WTC11 (cell line): ENCODE measurements around the gene TBC1D19. TPM values are rescaled to one million over a fixed set of nuclear protein-coding genes. Genes with fewer than 3 reads are reported as not detected.

Experiments
- ATAC-seq: fragments of 200-7000 bp; cut with Tn5 transposase; 2 replicates; pipeline ENCODE4 v1.10.0; 2021; ENCODE audit warnings: mild to moderate bottlenecking, moderate library complexity
- CTCF ChIA-PET: fragments of 300-600 bp; sonication (Branson Sonifier 250); formaldehyde crosslinking; loops from one replicate; lab custom pipeline; 2021; ENCODE audit warnings: antibody characterized with exemption; lab: Charles Lee
- POLR2A ChIA-PET: fragments of 350-600 bp; sonication (Branson Sonifier 250); formaldehyde crosslinking; loops from one replicate; lab custom pipeline; 2021; ENCODE audit warnings: antibody characterized with exemption; lab: Charles Lee
- DNase-seq: peaks from one replicate; pipeline ENCODE4 v3.0.0; 2021; ENCODE audit warnings: low spot score
- H3K27ac Mint-ChIP-seq: 2 replicates; pipeline ENCODE4 v1.8.0; 2021; ENCODE audit warnings: mixed read lengths
- H3K27me3 Mint-ChIP-seq: 2 replicates; pipeline ENCODE4 v1.8.0; 2021; ENCODE audit warnings: low read depth, mild to moderate bottlenecking, moderate library complexity, mixed read lengths
- H3K36me3 Mint-ChIP-seq: 2 replicates; pipeline ENCODE4 v1.8.0; 2021; ENCODE audit warnings: mixed read lengths
- H3K4me1 Mint-ChIP-seq: 2 replicates; pipeline ENCODE4 v1.8.0; 2022; ENCODE audit warnings: mixed read lengths
- H3K4me3 Mint-ChIP-seq: 2 replicates; pipeline ENCODE4 v1.8.0; 2021; ENCODE audit warnings: mild to moderate bottlenecking, moderate library complexity, mixed read lengths
- H3K9me3 Mint-ChIP-seq: 2 replicates; pipeline ENCODE4 v1.8.0; 2021; ENCODE audit warnings: mixed read lengths
- AFF4 ChIP-seq: sonication (generic); formaldehyde crosslinking; IDR thresholded peaks from 2 replicates; pipeline ENCODE4 v1.8.1; 2023; ENCODE audit warnings: mild to moderate bottlenecking, missing genetic modification reagents, borderline replicate concordance
- CREM ChIP-seq: sonication (generic); formaldehyde crosslinking; IDR thresholded peaks from 2 replicates; pipeline ENCODE4 v1.8.1; 2022; ENCODE audit warnings: mild to moderate bottlenecking, missing genetic modification reagents, moderate library complexity
- ELF4 ChIP-seq: sonication (generic); formaldehyde crosslinking; IDR thresholded peaks from 2 replicates; pipeline ENCODE4 v1.8.1; 2022; ENCODE audit warnings: low read depth, mild to moderate bottlenecking, moderate library complexity, missing genetic modification reagents
- ETV6 ChIP-seq: sonication (generic); formaldehyde crosslinking; IDR thresholded peaks from 2 replicates; pipeline ENCODE4 v1.8.1; 2022; ENCODE audit warnings: mild to moderate bottlenecking, missing genetic modification reagents
- GABPB1 ChIP-seq: sonication (generic); formaldehyde crosslinking; IDR thresholded peaks from 2 replicates; pipeline ENCODE4 v1.8.1; 2023; ENCODE audit warnings: mild to moderate bottlenecking, missing genetic modification reagents
- HMGA2 ChIP-seq: fragments of 250-450 bp; sonication (Bioruptor Pico); IDR thresholded peaks from 2 replicates; pipeline ENCODE4 v1.4.0; 2021; ENCODE audit warnings: mild to moderate bottlenecking, moderate library complexity
- KAT7 ChIP-seq: sonication (generic); formaldehyde crosslinking; IDR thresholded peaks from 2 replicates; pipeline ENCODE4 v1.8.1; 2023; ENCODE audit warnings: missing genetic modification reagents, mild to moderate bottlenecking, borderline replicate concordance
- OVOL2 ChIP-seq: fragments of 250-450 bp; sonication (Bioruptor Pico); IDR thresholded peaks from 2 replicates; pipeline ENCODE4 v1.9.0; 2021; ENCODE audit warnings: mild to moderate bottlenecking, borderline replicate concordance
- SMAD3 ChIP-seq: sonication (generic); formaldehyde crosslinking; IDR thresholded peaks from 2 replicates; pipeline ENCODE4 v1.8.0; 2022; ENCODE audit warnings: missing genetic modification reagents, mild to moderate bottlenecking, borderline replicate concordance
- ZNF121 ChIP-seq: sonication (generic); formaldehyde crosslinking; IDR thresholded peaks from 2 replicates; pipeline ENCODE4 v1.8.0; 2023; ENCODE audit warnings: missing genetic modification reagents
- ZNF671 ChIP-seq: fragments of 250-450 bp; sonication (Bioruptor Pico); IDR thresholded peaks from 2 replicates; pipeline ENCODE4 v1.8.0; 2021; ENCODE audit warnings: mild to moderate bottlenecking
- total RNA-seq: library from RNA; stranded (reverse); gene quantifications from 3 replicates; pipeline ENCODE4 v1.2.3, GENCODE V29; 2021
- TF ChIP-seq, protein P1 (sequence below): fragments of 250-450 bp; sonication (Bioruptor Pico); IDR thresholded peaks from 2 replicates; pipeline ENCODE4 v1.9.0; 2021; ENCODE audit warnings: mild to moderate bottlenecking, borderline replicate concordance
- TF ChIP-seq, protein P2 (sequence below): fragments of 200-600 bp; IDR thresholded peaks from 2 replicates; pipeline ENCODE4 v1.8.0; 2022; ENCODE audit warnings: antibody characterized with exemption
- TF ChIP-seq, protein P3 (sequence below): sonication (generic); formaldehyde crosslinking; IDR thresholded peaks from 2 replicates; pipeline ENCODE4 v1.8.1; 2022; ENCODE audit warnings: missing genetic modification reagents, borderline replicate concordance

TBC1D19 gene
- total RNA-seq, 1 experiment from 2014 or later = 2.1 TPM

DNA sequence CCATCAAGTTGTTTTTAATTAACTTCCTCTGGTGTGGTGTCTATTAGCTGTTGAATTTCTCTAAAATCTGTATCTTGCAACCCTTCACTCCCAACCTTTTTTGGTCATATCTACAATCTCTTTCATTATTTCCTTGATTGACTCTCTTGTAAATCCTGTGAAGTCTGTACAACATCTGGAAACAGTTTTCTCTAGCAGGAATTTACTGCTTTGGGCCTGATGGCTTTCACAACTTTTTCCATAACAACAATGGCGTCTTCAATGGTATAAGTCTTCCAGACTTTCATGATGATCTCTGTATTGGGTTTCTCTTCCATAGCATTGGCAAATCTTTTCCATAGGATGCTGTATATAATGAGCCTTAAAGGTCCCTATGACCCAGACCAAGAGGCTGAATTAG lies 49.0 kb downstream of the TBC1D19 start (continued):
- TF ChIP-seq CREM (CRISPR knock-in tag) = no peak
- no peak for TF ChIP-seq GABPB1 (CRISPR knock-in tag)

GRCh38 chr4:26634237-26634636 lies 50.4 kb downstream of the TBC1D19 start:
- TF ChIP-seq, protein P1, sequence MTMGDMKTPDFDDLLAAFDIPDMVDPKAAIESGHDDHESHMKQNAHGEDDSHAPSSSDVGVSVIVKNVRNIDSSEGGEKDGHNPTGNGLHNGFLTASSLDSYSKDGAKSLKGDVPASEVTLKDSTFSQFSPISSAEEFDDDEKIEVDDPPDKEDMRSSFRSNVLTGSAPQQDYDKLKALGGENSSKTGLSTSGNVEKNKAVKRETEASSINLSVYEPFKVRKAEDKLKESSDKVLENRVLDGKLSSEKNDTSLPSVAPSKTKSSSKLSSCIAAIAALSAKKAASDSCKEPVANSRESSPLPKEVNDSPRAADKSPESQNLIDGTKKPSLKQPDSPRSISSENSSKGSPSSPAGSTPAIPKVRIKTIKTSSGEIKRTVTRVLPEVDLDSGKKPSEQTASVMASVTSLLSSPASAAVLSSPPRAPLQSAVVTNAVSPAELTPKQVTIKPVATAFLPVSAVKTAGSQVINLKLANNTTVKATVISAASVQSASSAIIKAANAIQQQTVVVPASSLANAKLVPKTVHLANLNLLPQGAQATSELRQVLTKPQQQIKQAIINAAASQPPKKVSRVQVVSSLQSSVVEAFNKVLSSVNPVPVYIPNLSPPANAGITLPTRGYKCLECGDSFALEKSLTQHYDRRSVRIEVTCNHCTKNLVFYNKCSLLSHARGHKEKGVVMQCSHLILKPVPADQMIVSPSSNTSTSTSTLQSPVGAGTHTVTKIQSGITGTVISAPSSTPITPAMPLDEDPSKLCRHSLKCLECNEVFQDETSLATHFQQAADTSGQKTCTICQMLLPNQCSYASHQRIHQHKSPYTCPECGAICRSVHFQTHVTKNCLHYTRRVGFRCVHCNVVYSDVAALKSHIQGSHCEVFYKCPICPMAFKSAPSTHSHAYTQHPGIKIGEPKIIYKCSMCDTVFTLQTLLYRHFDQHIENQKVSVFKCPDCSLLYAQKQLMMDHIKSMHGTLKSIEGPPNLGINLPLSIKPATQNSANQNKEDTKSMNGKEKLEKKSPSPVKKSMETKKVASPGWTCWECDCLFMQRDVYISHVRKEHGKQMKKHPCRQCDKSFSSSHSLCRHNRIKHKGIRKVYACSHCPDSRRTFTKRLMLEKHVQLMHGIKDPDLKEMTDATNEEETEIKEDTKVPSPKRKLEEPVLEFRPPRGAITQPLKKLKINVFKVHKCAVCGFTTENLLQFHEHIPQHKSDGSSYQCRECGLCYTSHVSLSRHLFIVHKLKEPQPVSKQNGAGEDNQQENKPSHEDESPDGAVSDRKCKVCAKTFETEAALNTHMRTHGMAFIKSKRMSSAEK (CRISPR knock-in tag) = no peak
- TF ChIP-seq HMGA2 (CRISPR knock-in tag) (no peak), KAT7 (no peak), ZNF671 (CRISPR knock-in tag) (no peak), ELF4 (CRISPR knock-in tag) (no peak), SMAD3 (CRISPR knock-in tag) (no peak), ZNF121 (no peak), OVOL2 (CRISPR knock-in tag) (no peak), AFF4 (CRISPR knock-in tag) (no peak), ETV6 (no peak)
- TF ChIP-seq, protein P2, sequence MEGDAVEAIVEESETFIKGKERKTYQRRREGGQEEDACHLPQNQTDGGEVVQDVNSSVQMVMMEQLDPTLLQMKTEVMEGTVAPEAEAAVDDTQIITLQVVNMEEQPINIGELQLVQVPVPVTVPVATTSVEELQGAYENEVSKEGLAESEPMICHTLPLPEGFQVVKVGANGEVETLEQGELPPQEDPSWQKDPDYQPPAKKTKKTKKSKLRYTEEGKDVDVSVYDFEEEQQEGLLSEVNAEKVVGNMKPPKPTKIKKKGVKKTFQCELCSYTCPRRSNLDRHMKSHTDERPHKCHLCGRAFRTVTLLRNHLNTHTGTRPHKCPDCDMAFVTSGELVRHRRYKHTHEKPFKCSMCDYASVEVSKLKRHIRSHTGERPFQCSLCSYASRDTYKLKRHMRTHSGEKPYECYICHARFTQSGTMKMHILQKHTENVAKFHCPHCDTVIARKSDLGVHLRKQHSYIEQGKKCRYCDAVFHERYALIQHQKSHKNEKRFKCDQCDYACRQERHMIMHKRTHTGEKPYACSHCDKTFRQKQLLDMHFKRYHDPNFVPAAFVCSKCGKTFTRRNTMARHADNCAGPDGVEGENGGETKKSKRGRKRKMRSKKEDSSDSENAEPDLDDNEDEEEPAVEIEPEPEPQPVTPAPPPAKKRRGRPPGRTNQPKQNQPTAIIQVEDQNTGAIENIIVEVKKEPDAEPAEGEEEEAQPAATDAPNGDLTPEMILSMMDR = no peak
- TF ChIP-seq, protein P3, sequence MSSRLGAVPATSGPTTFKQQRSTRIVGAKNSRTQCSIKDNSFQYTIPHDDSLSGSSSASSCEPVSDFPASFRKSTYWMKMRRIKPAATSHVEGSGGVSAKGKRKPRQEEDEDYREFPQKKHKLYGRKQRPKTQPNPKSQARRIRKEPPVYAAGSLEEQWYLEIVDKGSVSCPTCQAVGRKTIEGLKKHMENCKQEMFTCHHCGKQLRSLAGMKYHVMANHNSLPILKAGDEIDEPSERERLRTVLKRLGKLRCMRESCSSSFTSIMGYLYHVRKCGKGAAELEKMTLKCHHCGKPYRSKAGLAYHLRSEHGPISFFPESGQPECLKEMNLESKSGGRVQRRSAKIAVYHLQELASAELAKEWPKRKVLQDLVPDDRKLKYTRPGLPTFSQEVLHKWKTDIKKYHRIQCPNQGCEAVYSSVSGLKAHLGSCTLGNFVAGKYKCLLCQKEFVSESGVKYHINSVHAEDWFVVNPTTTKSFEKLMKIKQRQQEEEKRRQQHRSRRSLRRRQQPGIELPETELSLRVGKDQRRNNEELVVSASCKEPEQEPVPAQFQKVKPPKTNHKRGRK (CRISPR knock-in tag) = no peak
- no peaks in the 10 kb centered on the region for H3K4me1 Mint-ChIP-seq
- H3K27ac Mint-ChIP-seq = no peak overlapping the region
- no peak overlapping the region for H3K4me3 Mint-ChIP-seq
- POLR2A ChIA-PET = no interaction called here
- H3K36me3 Mint-ChIP-seq = no peaks in the 10 kb centered on the region
- H3K9me3 Mint-ChIP-seq = no peaks in the 10 kb centered on the region
- DNase-seq = no peak
- no peaks in the 10 kb centered on the region for H3K27me3 Mint-ChIP-seq
- CTCF ChIA-PET = interaction anchor here (1.3 kb wide), 1 partner anchor 13 kb away, joined by 4 read pairs; no protein-coding TSS in a partner anchor
- ATAC-seq = no peak
